GM12878 (cell line): ENCODE data around the gene HOXD10. TPM values are rescaled to one million over a fixed set of nuclear protein-coding genes. Genes with fewer than 3 reads are reported as not detected.

Source experiments
- ATAC-seq: fragments of 200-7000 bp; cut with Tn5 transposase; 3 replicates; pipeline ENCODE4 v1.9.1; 2020; ENCODE audit warnings: mild to moderate bottlenecking, moderate library complexity
- BruUV-seq: library from RNA; stranded (reverse); fragments of 400-500 nt; replicated peaks from 2 replicates; lab custom pipeline; 2021; lab: Mats Ljungman, UMichigan
- CTCF ChIA-PET: fragments of 300-600 bp; sonication (Branson Sonifier 250); formaldehyde crosslinking; extraction: SDS; loops from one replicate; lab custom pipeline; 2021; ENCODE audit warnings: inconsistent platforms; lab: Yijun Ruan, JAX
- POLR2A ChIA-PET: fragments of 350-600 bp; formaldehyde crosslinking; extraction: SDS; loops from one replicate; lab custom pipeline; 2021; ENCODE audit warnings: inconsistent platforms; lab: Charles Lee
- RAD21 ChIA-PET: fragments of 300-600 bp; sonication (Branson Sonifier 250); formaldehyde crosslinking; loops from one replicate; lab custom pipeline; 2023; ENCODE audit warnings: antibody characterized with exemption; ENCODE audit not compliant: unreplicated experiment; lab: Charles Lee
- SMC1A ChIA-PET: fragments of 300-600 bp; sonication (Branson Sonifier 250); formaldehyde crosslinking; loops from one replicate; lab custom pipeline; 2023; ENCODE audit not compliant: unreplicated experiment, uncharacterized antibody; lab: Charles Lee
- DNase-seq: peaks from one replicate; pipeline ENCODE4 v3.0.0-alpha.2; 2011; ENCODE audit warnings: low read depth, low spot score
- FAIRE-seq: peaks from 3 replicates; lab custom pipeline; 2011; peaks lifted over from hg19 to GRCh38; lab: Jason Lieb, UNC
- H2AFZ ChIP-seq: 2 replicates; pipeline ENCODE4 v1.6.0; 2011; ENCODE audit warnings: low read depth, low read length, control low read depth; ENCODE audit not compliant: control insufficient read depth
- H3K27ac ChIP-seq: 2 replicates; pipeline ENCODE4 v1.5.1; 2011; ENCODE audit warnings: control low read depth; ENCODE audit not compliant: control insufficient read depth, insufficient read depth
- H3K27me3 ChIP-seq, 2 experiments: replicated peaks in 1 of 2; 2 replicates each; pipeline versions ENCODE4 v1.6.0 to v1.6.1; 2011; ENCODE audit warnings: low read length in 1 of 2; ENCODE audit not compliant: control insufficient read depth in 2 of 2, insufficient read depth in 2 of 2
- H3K36me3 ChIP-seq, 2 experiments: 2 replicates each; pipeline ENCODE4 v1.5.1; 2011; ENCODE audit warnings: low read length in 1 of 2; ENCODE audit not compliant: control insufficient read depth in 2 of 2, insufficient read depth in 2 of 2
- H3K4me1 ChIP-seq: 2 replicates; pipeline ENCODE4 v1.6.1; 2011; ENCODE audit warnings: mild to moderate bottlenecking, low read length, moderate library complexity, mixed read lengths; ENCODE audit not compliant: control insufficient read depth, insufficient read depth
- H3K4me2 ChIP-seq: 2 replicates; pipeline ENCODE4 v1.6.0; 2011; ENCODE audit warnings: control low read depth; ENCODE audit not compliant: control insufficient read depth, insufficient read depth
- H3K4me3 ChIP-seq: fragments of 200-600 bp; sonication (generic); 2 replicates; pipeline ENCODE4 v1.5.1; 2016
- H3K79me2 ChIP-seq: 2 replicates; pipeline ENCODE4 v1.6.0; 2011; ENCODE audit warnings: low read length; ENCODE audit not compliant: control insufficient read depth, insufficient read depth
- H3K9ac ChIP-seq: 2 replicates; pipeline ENCODE4 v1.8.0; 2011; ENCODE audit warnings: low read length, control low read depth, mixed read lengths; ENCODE audit not compliant: control insufficient read depth, insufficient read depth
- H3K9me3 ChIP-seq: replicated peaks from 3 replicates; pipeline ENCODE4 v1.5.1; 2011; ENCODE audit warnings: mild to moderate bottlenecking, low read length; ENCODE audit not compliant: control insufficient read depth, insufficient read depth
- H4K20me1 ChIP-seq: 2 replicates; pipeline ENCODE4 v1.6.0; 2011; ENCODE audit not compliant: control insufficient read depth, insufficient read depth
- BMI1 ChIP-seq: fragments of 450-650 bp; IDR thresholded peaks from 2 replicates; pipeline ENCODE4 v1.6.1; 2016; ENCODE audit warnings: mild to moderate bottlenecking, moderate library complexity, borderline replicate concordance
- EED ChIP-seq: sonication (generic); IDR thresholded peaks from 2 replicates; pipeline ENCODE4 v1.6.1; 2016; ENCODE audit warnings: antibody characterized with exemption, low read depth
- GABPA ChIP-seq: IDR thresholded peaks from 2 replicates; pipeline ENCODE4 v1.6.1; 2014; ENCODE audit warnings: antibody characterized with exemption, low read depth, mild to moderate bottlenecking, inconsistent platforms
- IKZF1 ChIP-seq: fragments of 450-650 bp; conservative IDR thresholded peaks from 2 replicates; pipeline ENCODE4 v1.6.1; 2017; ENCODE audit warnings: antibody characterized with exemption, mild to moderate bottlenecking
- MYB ChIP-seq: fragments of 150-350 bp; IDR thresholded peaks from 2 replicates; pipeline ENCODE4 v1.6.1; 2014; ENCODE audit warnings: mild to moderate bottlenecking, low read depth, low read length, borderline replicate concordance
- NFYA ChIP-seq: IDR thresholded peaks from 2 replicates; pipeline ENCODE4 v1.6.1; 2011; ENCODE audit warnings: low read depth, mild to moderate bottlenecking, low read length, improper control_type of control experiment, borderline replicate concordance
- NRF1 ChIP-seq: conservative IDR thresholded peaks from 2 replicates; pipeline ENCODE4 v1.6.1; 2011; ENCODE audit warnings: mild to moderate bottlenecking, low read depth, low read length, improper control_type of control experiment
- RCOR1 ChIP-seq: conservative IDR thresholded peaks from 2 replicates; pipeline ENCODE4 v1.6.1; 2012; ENCODE audit warnings: low read depth, low read length, improper control_type of control experiment
- RELA ChIP-seq: fragments of 450-650 bp; IDR thresholded peaks from 2 replicates; pipeline ENCODE4 v1.8.0; 2014; ENCODE audit warnings: borderline replicate concordance; ENCODE audit not compliant: partially characterized antibody
- RUNX3 ChIP-seq: IDR thresholded peaks from 2 replicates; pipeline ENCODE4 v1.6.1; 2012; ENCODE audit warnings: low read length, inconsistent platforms
- SMAD1 ChIP-seq: fragments of 450-650 bp; IDR thresholded peaks from 2 replicates; pipeline ENCODE4 v1.6.1; 2018; ENCODE audit warnings: mild to moderate bottlenecking, low read depth; ENCODE audit not compliant: partially characterized antibody
- SMARCA5 ChIP-seq: fragments of 450-650 bp; IDR thresholded peaks from 2 replicates; pipeline ENCODE4 v1.6.1; 2017; ENCODE audit warnings: mild to moderate bottlenecking
- TAF1 ChIP-seq: IDR thresholded peaks from 2 replicates; pipeline ENCODE4 v1.6.1; 2011; ENCODE audit warnings: mild to moderate bottlenecking, low read depth, low read length, borderline replicate concordance
- TARDBP ChIP-seq: IDR thresholded peaks from 2 replicates; pipeline ENCODE4 v1.6.1; 2016; ENCODE audit warnings: borderline replicate concordance
- ZNF207 ChIP-seq: fragments of 450-650 bp; IDR thresholded peaks from 2 replicates; pipeline ENCODE4 v1.6.1; 2014; ENCODE audit warnings: antibody characterized with exemption, mild to moderate bottlenecking, borderline replicate concordance
- in situ Hi-C: fragments of 300-500 bp; cut with MboI; formaldehyde crosslinking; loops from 9 replicates; pipeline ENCODE4 v1.14.3; 2018; ENCODE audit warnings: mixed read lengths
- intact Hi-C: fragments of 100-400 bp; cut with micrococcal nuclease; formaldehyde crosslinking; loops from one replicate; pipeline ENCODE4 v1.14.2; 2022; ENCODE audit not compliant: unreplicated experiment
- polyA plus RNA-seq, 11 experiments: library from polyadenylated mRNA; depleted of rRNA in 4 of 11; unstranded in 6 of 11; stranded (reverse) in 5 of 11; fragments of >200 nt; fragmentation: Nextera tagmentation in 4 of 11; fragmentation: Illumina TruSeq in 1 of 11; extraction: Ambion mirVana in 4 of 11; extraction: Trizol in 1 of 11; gene quantifications; 1 replicate in 1 of 11; 2 replicates in 10 of 11; pipeline versions ENCODE4 v1.2.1 to v1.2.3, GENCODE V29; 2011 to 2016; ENCODE audit warnings: inconsistent platforms in 2 of 11, missing spikeins in 2 of 11, low read depth in 1 of 11
- total RNA-seq, 4 experiments: library from RNA; depleted of rRNA in 3 of 4; stranded (reverse); fragments of >200 nt in 3 of 4; fragmentation: Illumina TruSeq in 1 of 4; extraction: Trizol in 1 of 4; gene quantifications; 2 replicates each; pipeline versions ENCODE4 v1.2.1 to v1.2.3, GENCODE V29; 2013 to 2021
- TF ChIP-seq, protein P1 (sequence below): IDR thresholded peaks from 2 replicates; pipeline ENCODE4 v1.6.1; 2012; ENCODE audit warnings: improper control_type of control experiment, low read depth, low read length; ENCODE audit not compliant: insufficient replicate concordance
- TF ChIP-seq, protein P2 (sequence below): fragments of 450-650 bp; conservative IDR thresholded peaks from 2 replicates; pipeline ENCODE4 v1.6.1; 2017; ENCODE audit warnings: mild to moderate bottlenecking, moderate library complexity
- TF ChIP-seq, protein P3 (sequence below): IDR thresholded peaks from 2 replicates; pipeline ENCODE4 v1.6.1; 2011; ENCODE audit warnings: borderline replicate concordance, low read depth, mild to moderate bottlenecking, moderate library complexity, mixed read lengths, low read length; ENCODE audit not compliant: insufficient read depth; ENCODE audit errors: extremely low read length

HOXD10 gene
- total and polyA plus RNA-seq, 10 of the 15 experiments (the other 5 are each of a cell fraction or from before 2014, with no cell fraction given), result not detected

DNA sequence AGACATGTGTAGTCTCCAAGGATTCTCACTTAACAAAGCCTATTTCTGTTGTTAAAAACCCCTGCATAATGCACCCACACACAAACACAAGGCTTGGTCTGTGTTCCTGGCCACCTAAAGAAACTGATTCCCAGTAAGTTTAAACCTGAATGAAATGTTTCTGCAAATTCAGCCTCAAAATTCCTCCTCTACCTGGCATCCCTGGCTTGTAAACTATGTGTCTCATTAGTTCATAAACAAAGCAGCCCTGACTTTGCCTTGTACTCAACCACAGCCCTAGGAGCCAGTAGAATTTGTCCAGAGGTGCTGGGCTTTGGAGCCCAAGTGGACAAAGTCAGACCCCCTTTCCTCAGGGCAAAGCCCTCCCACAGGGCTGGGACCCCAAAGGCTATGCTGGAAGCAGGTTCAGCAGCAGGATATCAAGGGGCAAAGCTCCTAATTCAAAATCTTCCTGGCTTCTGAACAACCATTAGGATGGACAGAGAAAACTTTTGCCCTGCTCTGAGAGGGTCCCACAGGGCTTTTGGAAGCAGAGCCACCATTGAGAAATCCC, 26.7 kb upstream of the HOXD10 start:
- POLR2A ChIA-PET, result no interaction called here
- SMC1A ChIA-PET, result no interaction called here
- Histone ChIP-seq H3K4me2 (no peak overlapping the region), H3K79me2 (no peaks in the 10 kb centered on the region), H2AFZ (no peak overlapping the region), H3K36me3 (no peaks in the 10 kb centered on the region), H3K27ac (no peak overlapping the region), H3K9ac (no peak overlapping the region), H3K9me3 (no peaks in the 10 kb centered on the region; the same call in 2 of the 3 replicates), H3K4me1 (no peaks in the 10 kb centered on the region), H4K20me1 (no peaks in the 10 kb centered on the region), H3K27me3 (peaks cover 14 to 28% of the 10 kb centered on the region in 2 experiments), H3K4me3 (no peak overlapping the region)
- FAIRE-seq (no peak), DNase-seq (no peak), ATAC-seq (no peak)
- RAD21 ChIA-PET, result no interaction called here
- intact Hi-C loops, result loop anchor here (10.0 kb wide), 1 partner anchor 205 kb away; no protein-coding TSS in a partner anchor
- in situ Hi-C loops, result no loop called here
- no TSS peak for BruUV-seq
- CTCF ChIA-PET, result interaction anchor here (1.3 to 2.2 kb wide), 3 partner anchors 8 to 839 kb away, joined by 3 to 10 read pairs (median 4); no protein-coding TSS in a partner anchor
- no peak for TF ChIP-seq BMI1
- TF ChIP-seq RCOR1, result no peak
- TF ChIP-seq, protein P1, sequence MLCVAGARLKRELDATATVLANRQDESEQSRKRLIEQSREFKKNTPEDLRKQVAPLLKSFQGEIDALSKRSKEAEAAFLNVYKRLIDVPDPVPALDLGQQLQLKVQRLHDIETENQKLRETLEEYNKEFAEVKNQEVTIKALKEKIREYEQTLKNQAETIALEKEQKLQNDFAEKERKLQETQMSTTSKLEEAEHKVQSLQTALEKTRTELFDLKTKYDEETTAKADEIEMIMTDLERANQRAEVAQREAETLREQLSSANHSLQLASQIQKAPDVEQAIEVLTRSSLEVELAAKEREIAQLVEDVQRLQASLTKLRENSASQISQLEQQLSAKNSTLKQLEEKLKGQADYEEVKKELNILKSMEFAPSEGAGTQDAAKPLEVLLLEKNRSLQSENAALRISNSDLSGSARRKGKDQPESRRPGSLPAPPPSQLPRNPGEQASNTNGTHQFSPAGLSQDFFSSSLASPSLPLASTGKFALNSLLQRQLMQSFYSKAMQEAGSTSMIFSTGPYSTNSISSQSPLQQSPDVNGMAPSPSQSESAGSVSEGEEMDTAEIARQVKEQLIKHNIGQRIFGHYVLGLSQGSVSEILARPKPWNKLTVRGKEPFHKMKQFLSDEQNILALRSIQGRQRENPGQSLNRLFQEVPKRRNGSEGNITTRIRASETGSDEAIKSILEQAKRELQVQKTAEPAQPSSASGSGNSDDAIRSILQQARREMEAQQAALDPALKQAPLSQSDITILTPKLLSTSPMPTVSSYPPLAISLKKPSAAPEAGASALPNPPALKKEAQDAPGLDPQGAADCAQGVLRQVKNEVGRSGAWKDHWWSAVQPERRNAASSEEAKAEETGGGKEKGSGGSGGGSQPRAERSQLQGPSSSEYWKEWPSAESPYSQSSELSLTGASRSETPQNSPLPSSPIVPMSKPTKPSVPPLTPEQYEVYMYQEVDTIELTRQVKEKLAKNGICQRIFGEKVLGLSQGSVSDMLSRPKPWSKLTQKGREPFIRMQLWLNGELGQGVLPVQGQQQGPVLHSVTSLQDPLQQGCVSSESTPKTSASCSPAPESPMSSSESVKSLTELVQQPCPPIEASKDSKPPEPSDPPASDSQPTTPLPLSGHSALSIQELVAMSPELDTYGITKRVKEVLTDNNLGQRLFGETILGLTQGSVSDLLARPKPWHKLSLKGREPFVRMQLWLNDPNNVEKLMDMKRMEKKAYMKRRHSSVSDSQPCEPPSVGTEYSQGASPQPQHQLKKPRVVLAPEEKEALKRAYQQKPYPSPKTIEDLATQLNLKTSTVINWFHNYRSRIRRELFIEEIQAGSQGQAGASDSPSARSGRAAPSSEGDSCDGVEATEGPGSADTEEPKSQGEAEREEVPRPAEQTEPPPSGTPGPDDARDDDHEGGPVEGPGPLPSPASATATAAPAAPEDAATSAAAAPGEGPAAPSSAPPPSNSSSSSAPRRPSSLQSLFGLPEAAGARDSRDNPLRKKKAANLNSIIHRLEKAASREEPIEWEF, result no peak
- TF ChIP-seq SMAD1, result no peak
- TF ChIP-seq, protein P2, sequence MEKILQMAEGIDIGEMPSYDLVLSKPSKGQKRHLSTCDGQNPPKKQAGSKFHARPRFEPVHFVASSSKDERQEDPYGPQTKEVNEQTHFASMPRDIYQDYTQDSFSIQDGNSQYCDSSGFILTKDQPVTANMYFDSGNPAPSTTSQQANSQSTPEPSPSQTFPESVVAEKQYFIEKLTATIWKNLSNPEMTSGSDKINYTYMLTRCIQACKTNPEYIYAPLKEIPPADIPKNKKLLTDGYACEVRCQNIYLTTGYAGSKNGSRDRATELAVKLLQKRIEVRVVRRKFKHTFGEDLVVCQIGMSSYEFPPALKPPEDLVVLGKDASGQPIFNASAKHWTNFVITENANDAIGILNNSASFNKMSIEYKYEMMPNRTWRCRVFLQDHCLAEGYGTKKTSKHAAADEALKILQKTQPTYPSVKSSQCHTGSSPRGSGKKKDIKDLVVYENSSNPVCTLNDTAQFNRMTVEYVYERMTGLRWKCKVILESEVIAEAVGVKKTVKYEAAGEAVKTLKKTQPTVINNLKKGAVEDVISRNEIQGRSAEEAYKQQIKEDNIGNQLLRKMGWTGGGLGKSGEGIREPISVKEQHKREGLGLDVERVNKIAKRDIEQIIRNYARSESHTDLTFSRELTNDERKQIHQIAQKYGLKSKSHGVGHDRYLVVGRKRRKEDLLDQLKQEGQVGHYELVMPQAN, result no peak
- TF ChIP-seq, protein P3, sequence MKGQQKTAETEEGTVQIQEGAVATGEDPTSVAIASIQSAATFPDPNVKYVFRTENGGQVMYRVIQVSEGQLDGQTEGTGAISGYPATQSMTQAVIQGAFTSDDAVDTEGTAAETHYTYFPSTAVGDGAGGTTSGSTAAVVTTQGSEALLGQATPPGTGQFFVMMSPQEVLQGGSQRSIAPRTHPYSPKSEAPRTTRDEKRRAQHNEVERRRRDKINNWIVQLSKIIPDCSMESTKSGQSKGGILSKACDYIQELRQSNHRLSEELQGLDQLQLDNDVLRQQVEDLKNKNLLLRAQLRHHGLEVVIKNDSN, result no peak
- no peak for TF ChIP-seq ZNF207
- no peak for TF ChIP-seq NFYA
- TF ChIP-seq GABPA, result no peak
- TF ChIP-seq MYB, result no peak
- TF ChIP-seq TARDBP, result no peak
- TF ChIP-seq RELA, result no peak
- TF ChIP-seq IKZF1, result no peak
- no peak for TF ChIP-seq RUNX3
- no peak for TF ChIP-seq NRF1
- no peak for TF ChIP-seq TAF1
- no peak for TF ChIP-seq EED
- TF ChIP-seq SMARCA5, result no peak
